MM.1S (cell line): ENCODE results near the gene PLCH1.

ENCODE experiments used
- EZH2 ChIP-seq: fragments of 300-600 bp; sonication (generic); optimal IDR thresholded peaks from 2 replicates; pipeline ENCODE3; 2017; ENCODE audit warnings: low read depth, mild to moderate bottlenecking, antibody characterized with exemption, low read length, mixed read lengths
- TF ChIP-seq, protein P1 (sequence below): fragments of 300-600 bp; sonication (generic); IDR thresholded peaks from 2 replicates; pipeline ENCODE4 v1.5.1; 2016; ENCODE audit warnings: antibody characterized with exemption, low read length, mixed read lengths

DNA sequence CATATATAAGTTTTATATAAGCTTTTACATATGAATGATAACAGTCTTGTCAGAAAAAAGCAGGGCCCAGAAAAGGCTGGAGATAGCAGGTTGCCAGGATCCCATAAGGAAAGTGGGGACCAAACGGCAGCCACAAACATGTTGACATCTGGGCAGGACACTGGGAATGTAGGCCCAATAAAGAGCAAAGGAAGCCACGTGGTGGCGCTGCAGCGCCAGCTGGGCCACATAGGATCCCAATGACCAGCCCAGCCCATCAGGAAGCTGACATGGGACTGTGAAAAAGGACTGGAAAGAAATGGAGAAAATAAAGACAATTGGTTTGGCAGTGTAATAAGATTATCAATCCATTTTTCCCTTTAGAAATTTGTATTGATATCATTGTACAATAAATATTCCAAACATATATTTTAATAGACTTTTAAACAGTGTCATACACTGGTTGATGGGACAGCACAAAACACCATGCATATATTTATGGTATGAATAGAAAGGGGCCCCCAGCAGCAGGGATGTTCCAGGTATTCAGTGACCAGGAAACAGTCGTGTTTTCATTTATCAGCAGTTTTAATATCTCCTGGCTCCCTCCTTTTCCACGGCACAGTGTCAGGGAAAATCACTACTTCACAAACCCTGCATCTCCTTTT lies 362.4 kb downstream of the PLCH1 start:
- TF ChIP-seq, protein P1, sequence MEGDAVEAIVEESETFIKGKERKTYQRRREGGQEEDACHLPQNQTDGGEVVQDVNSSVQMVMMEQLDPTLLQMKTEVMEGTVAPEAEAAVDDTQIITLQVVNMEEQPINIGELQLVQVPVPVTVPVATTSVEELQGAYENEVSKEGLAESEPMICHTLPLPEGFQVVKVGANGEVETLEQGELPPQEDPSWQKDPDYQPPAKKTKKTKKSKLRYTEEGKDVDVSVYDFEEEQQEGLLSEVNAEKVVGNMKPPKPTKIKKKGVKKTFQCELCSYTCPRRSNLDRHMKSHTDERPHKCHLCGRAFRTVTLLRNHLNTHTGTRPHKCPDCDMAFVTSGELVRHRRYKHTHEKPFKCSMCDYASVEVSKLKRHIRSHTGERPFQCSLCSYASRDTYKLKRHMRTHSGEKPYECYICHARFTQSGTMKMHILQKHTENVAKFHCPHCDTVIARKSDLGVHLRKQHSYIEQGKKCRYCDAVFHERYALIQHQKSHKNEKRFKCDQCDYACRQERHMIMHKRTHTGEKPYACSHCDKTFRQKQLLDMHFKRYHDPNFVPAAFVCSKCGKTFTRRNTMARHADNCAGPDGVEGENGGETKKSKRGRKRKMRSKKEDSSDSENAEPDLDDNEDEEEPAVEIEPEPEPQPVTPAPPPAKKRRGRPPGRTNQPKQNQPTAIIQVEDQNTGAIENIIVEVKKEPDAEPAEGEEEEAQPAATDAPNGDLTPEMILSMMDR: peak; percentile 80
- TF ChIP-seq EZH2: no peak
